Measurements from ENCODE around the gene AIFM2. TPM values are rescaled to one million over a fixed set of nuclear protein-coding genes. Genes with fewer than 3 reads are reported as not detected.

Gene AIFM2
- total RNA-seq, 4 donors from 2014 or later: 22.0 to 38.3 (median 31.1) TPM

GRCh38 chr10:70118196-70118595 is 14.4 kb downstream of the AIFM2 start:
- Histone ChIP-seq H3K27me3 (no peaks in the 10 kb centered on the region), H3K9me3 (no peaks in the 10 kb centered on the region), H3K4me3 (replicated peaks in 1 of 3) (no peak overlapping the region), H3K36me3 (peaks cover 26 to 44% of the 10 kb centered on the region in 2 donors), H3K4me1 (peaks cover 0 to 9% of the 10 kb centered on the region in 2 donors), H3K27ac (no peak overlapping the region)
- intact Hi-C loops (cut with DNase I): no loop called here
- TF ChIP-seq POLR2A (IDR thresholded peaks at IDR 0.05): no peak
- TF ChIP-seq CTCF (IDR thresholded peaks at IDR 0.05): no peak
- WGBS, 2 donors: 90 to 93% methylated on average over 3 of the region's 3 CpGs
- no peak for DNase-seq

- Histone ChIP-seq H3K27me3 (no peaks in the 10 kb centered on the region), H3K9me3 (no peaks in the 10 kb centered on the region), H3K4me3 (replicated peaks in 1 of 3) (no peak overlapping the region), H3K36me3 (peaks cover 32 to 49% of the 10 kb centered on the region in 2 donors), H3K4me1 (peaks cover 0 to 7% of the 10 kb centered on the region in 2 donors), H3K27ac (no peak overlapping the region)
- intact Hi-C loops (cut with DNase I): no loop called here
- TF ChIP-seq POLR2A (IDR thresholded peaks at IDR 0.05) (no peak), CTCF (IDR thresholded peaks at IDR 0.05) (no peak)
- WGBS, 2 donors: 87 to 89% methylated on average over 5 to 10 of the region's 10 CpGs
- no peak for DNase-seq
Observed at GRCh38 chr10:70117646-70118045, 15.0 kb downstream of the AIFM2 start.

- H3K27me3 ChIP-seq: no peaks in the 10 kb centered on the region
- H3K9me3 ChIP-seq: no peaks in the 10 kb centered on the region
- intact Hi-C loops (cut with DNase I): no loop called here
- H3K4me1 ChIP-seq: no peaks in the 10 kb centered on the region
- no peak overlapping the region for H3K4me3 ChIP-seq (replicated peaks in 1 of 3)
- peak; percentile 66 to 67 for DNase-seq
- 46 to 64% methylated on average over 10 of the region's 12 CpGs for WGBS, 2 donors
- H3K27ac ChIP-seq: no peak overlapping the region
- peaks cover 45 to 58% of the 10 kb centered on the region in 2 donors for H3K36me3 ChIP-seq
- TF ChIP-seq POLR2A (IDR thresholded peaks at IDR 0.05) (no peak), CTCF (IDR thresholded peaks at IDR 0.05) (peak; percentile 66 to 91 (median 76))
Observed at GRCh38 chr10:70115948-70116682, 16.5 kb downstream of the AIFM2 start.

- Histone ChIP-seq H3K4me3 (replicated peaks in 1 of 3) (no peak overlapping the region), H3K27me3 (no peaks in the 10 kb centered on the region), H3K27ac (no peak overlapping the region), H3K4me1 (no peaks in the 10 kb centered on the region), H3K9me3 (no peaks in the 10 kb centered on the region), H3K36me3 (peaks cover 39 to 50% of the 10 kb centered on the region in 2 donors)
- TF ChIP-seq POLR2A (IDR thresholded peaks at IDR 0.05) (no peak), CTCF (IDR thresholded peaks at IDR 0.05) (no peak)
- DNase-seq: no peak
- WGBS, 2 donors: 95 to 98% methylated on average over 9 to 15 of the region's 15 CpGs
- intact Hi-C loops (cut with DNase I): no loop called here
Observed at GRCh38 chr10:70114902-70115301, 17.7 kb downstream of the AIFM2 start.

GRCh38 chr10:70112071-70112470 is 20.6 kb downstream of the AIFM2 start:
- Histone ChIP-seq H3K27ac (no peak overlapping the region), H3K27me3 (no peaks in the 10 kb centered on the region), H3K36me3 (peaks cover 33 to 39% of the 10 kb centered on the region in 2 donors), H3K9me3 (no peaks in the 10 kb centered on the region), H3K4me3 (replicated peaks in 1 of 3) (no peak overlapping the region), H3K4me1 (no peaks in the 10 kb centered on the region)
- no peak for TF ChIP-seq POLR2A (IDR thresholded peaks at IDR 0.05)
- TF ChIP-seq CTCF (IDR thresholded peaks at IDR 0.05): no peak
- intact Hi-C loops (cut with DNase I): no loop called here
- 93 to 95% methylated on average over 8 of the region's 8 CpGs for WGBS, 2 donors
- DNase-seq: no peak

Measured in thyroid gland (tissue), 4 donors.